CD8-positive, alpha-beta memory T cell (primary cell): ENCODE measurements around the gene VSX2. TPM values are rescaled to one million over a fixed set of nuclear protein-coding genes. Genes with fewer than 3 reads are reported as not detected.

Experiments used
- CTCF ChIA-PET: fragments of 350-600 bp; sonication (Branson Sonifier 250); formaldehyde crosslinking; loops from one replicate; lab custom pipeline; 2021; ENCODE audit warnings: antibody characterized with exemption; lab: Charles Lee
- POLR2A ChIA-PET: fragments of 350-600 bp; sonication (Branson Sonifier 250); formaldehyde crosslinking; loops from one replicate; lab custom pipeline; 2021; ENCODE audit warnings: antibody characterized with exemption; lab: Charles Lee
- DNase-seq, 5 donors: peaks; one replicate each; pipeline versions ENCODE4 v3.0.0 to v3.0.0-alpha.2; 2020 to 2022; ENCODE audit warnings: mixed read lengths in 1 of 5
- H3K27ac ChIP-seq: one replicate; pipeline ENCODE4 v1.7.0; 2013; ENCODE audit warnings: low read depth, mild to moderate bottlenecking, low read length, moderate library complexity
- H3K27me3 ChIP-seq: 2 replicates; pipeline ENCODE4 v1.7.0; 2013; ENCODE audit warnings: low read length, mild to moderate bottlenecking; ENCODE audit not compliant: insufficient read depth, poor library complexity, severe bottlenecking
- H3K36me3 ChIP-seq: 2 replicates; pipeline ENCODE4 v1.7.0; 2013; ENCODE audit warnings: mild to moderate bottlenecking, low read length, moderate library complexity; ENCODE audit not compliant: insufficient read depth
- H3K4me1 ChIP-seq: 2 replicates; pipeline ENCODE4 v1.7.0; 2013; ENCODE audit warnings: mild to moderate bottlenecking, low read length, moderate library complexity; ENCODE audit not compliant: insufficient read depth
- H3K4me3 ChIP-seq: 2 replicates; pipeline ENCODE4 v1.7.0; 2013; ENCODE audit warnings: mild to moderate bottlenecking, low read length
- H3K9me3 ChIP-seq: 2 replicates; pipeline ENCODE4 v1.7.0; 2013; ENCODE audit warnings: mild to moderate bottlenecking, low read length
- H3K27ac Mint-ChIP-seq, 8 donors: one replicate each; pipeline ENCODE4 v1.8.0; 2020 to 2021; ENCODE audit warnings: mixed read lengths in 8 of 8, mild to moderate bottlenecking in 6 of 8, inconsistent platforms in 3 of 8, moderate library complexity in 3 of 8
- H3K27me3 Mint-ChIP-seq, 2 donors: one replicate each; pipeline ENCODE4 v1.8.0; 2020 to 2021; ENCODE audit warnings: mixed read lengths in 2 of 2, mild to moderate bottlenecking in 1 of 2, moderate library complexity in 1 of 2
- H3K36me3 Mint-ChIP-seq, 3 donors: one replicate each; pipeline ENCODE4 v1.8.0; 2020 to 2021; ENCODE audit warnings: mixed read lengths in 3 of 3, inconsistent platforms in 1 of 3, mild to moderate bottlenecking in 1 of 3
- H3K4me1 Mint-ChIP-seq, 3 donors: one replicate each; pipeline ENCODE4 v1.8.0; 2020 to 2021; ENCODE audit warnings: mixed read lengths in 3 of 3, inconsistent platforms in 1 of 3, mild to moderate bottlenecking in 1 of 3
- H3K4me3 Mint-ChIP-seq, 7 donors: one replicate each; pipeline ENCODE4 v1.8.0; 2020 to 2021; ENCODE audit warnings: mixed read lengths in 7 of 7, mild to moderate bottlenecking in 6 of 7, moderate library complexity in 4 of 7, inconsistent platforms in 2 of 7
- H3K9me3 Mint-ChIP-seq, 5 donors: one replicate each; pipeline ENCODE4 v1.8.0; 2020 to 2022; ENCODE audit warnings: mixed read lengths in 5 of 5, mild to moderate bottlenecking in 3 of 5, moderate library complexity in 2 of 5, inconsistent platforms in 1 of 5
- polyA plus RNA-seq: library from polyadenylated mRNA; unstranded; fragments of 300-500 nt; fragmentation: Illumina TruSeq; gene quantifications from one replicate; pipeline ENCODE4 v1.2.3, GENCODE V29; 2021
- total RNA-seq, 2 experiments: library from RNA; stranded (reverse); gene quantifications; one replicate each; pipeline ENCODE4 v1.2.3, GENCODE V29; 2021

VSX2 gene
- total and polyA plus RNA-seq, 3 experiments from 2014 or later = not detected

GRCh38 chr14:74312161-74312560, 72.9 kb downstream of the VSX2 start:
- Mint-ChIP-seq H3K27ac (no peak overlapping the region), H3K27me3 (peaks cover 7 to 8% of the 10 kb centered on the region in 2 donors), H3K36me3 (no peaks in the 10 kb centered on the region), H3K9me3 (no peaks in the 10 kb centered on the region), H3K4me3 (no peak overlapping the region), H3K4me1 (no peaks in the 10 kb centered on the region)
- H3K9me3 ChIP-seq = no peaks in the 10 kb centered on the region
- ChIA-PET CTCF (no interaction called here), POLR2A (no interaction called here)
- no peak overlapping the region for H3K27ac ChIP-seq
- DNase-seq = no peak
- H3K36me3 ChIP-seq = no peaks in the 10 kb centered on the region
- H3K27me3 ChIP-seq = no peaks in the 10 kb centered on the region
- no peaks in the 10 kb centered on the region for H3K4me1 ChIP-seq
- H3K4me3 ChIP-seq = no peak overlapping the region

Other genes with a start within 250 kb of the VSX2 start
- 10 to 100 TPM; 12.4 to 13.3 TPM for gene ENTPD5, start 220.2 kb upstream of the VSX2 start, total RNA-seq
- gene ENTPD5, start 220.2 kb upstream of the VSX2 start, polyA plus RNA-seq = 8.5 TPM
- 1 to 10 TPM; 1.3 to 1.9 TPM for gene BBOF1, start 220.1 kb upstream of the VSX2 start, total RNA-seq
- 4.9 TPM for gene BBOF1, start 220.1 kb upstream of the VSX2 start, polyA plus RNA-seq
- gene ALDH6A1, start 155.0 kb upstream of the VSX2 start, total RNA-seq = 10 to 100 TPM; 10.6 to 12.5 TPM
- 26.0 TPM for gene ALDH6A1, start 155.0 kb upstream of the VSX2 start, polyA plus RNA-seq
- gene LIN52, start 154.5 kb upstream of the VSX2 start, total RNA-seq = 10 to 100 TPM; 17.7 to 19.3 TPM
- gene LIN52, start 154.5 kb upstream of the VSX2 start, polyA plus RNA-seq = 13.9 TPM
- 10 to 100 TPM; 38.2 to 40.5 TPM for gene ABCD4, start 63.5 kb downstream of the VSX2 start, total RNA-seq
- gene ABCD4, start 63.5 kb downstream of the VSX2 start, polyA plus RNA-seq = 25.0 TPM
- not detected for gene VRTN, start 109.0 kb downstream of the VSX2 start, total RNA-seq
- not detected for gene VRTN, start 109.0 kb downstream of the VSX2 start, polyA plus RNA-seq
- gene SYNDIG1L, start 186.8 kb downstream of the VSX2 start, total RNA-seq = not detected
- not detected for gene SYNDIG1L, start 186.8 kb downstream of the VSX2 start, polyA plus RNA-seq